Panc1 (cell line): ENCODE data around the gene EYS. TPM values are rescaled to one million over a fixed set of nuclear protein-coding genes. Genes with fewer than 3 reads are reported as not detected.

Experiments
- ATAC-seq: fragments of 200-7000 bp; cut with Tn5 transposase; 2 replicates; pipeline ENCODE4 v1.9.1; 2020; ENCODE audit warnings: mild to moderate bottlenecking, moderate library complexity
- BruUV-seq: library from RNA; stranded (reverse); fragments of 400-500 nt; replicated peaks from 2 replicates; lab custom pipeline; 2021; lab: Mats Ljungman, UMichigan
- CTCF ChIA-PET: fragments of 300-600 bp; sonication (Branson Sonifier 250); formaldehyde crosslinking; loops from one replicate; lab custom pipeline; 2022; ENCODE audit warnings: antibody characterized with exemption; lab: Charles Lee
- POLR2A ChIA-PET: fragments of 300-600 bp; sonication (Branson Sonifier 250); formaldehyde crosslinking; loops from one replicate; lab custom pipeline; 2022; ENCODE audit warnings: antibody characterized with exemption; lab: Charles Lee
- DNase-seq: peaks from one replicate; pipeline ENCODE4 v3.0.0-alpha.2; 2010; ENCODE audit warnings: low read depth, low spot score
- H3K27ac ChIP-seq: 2 replicates; pipeline ENCODE4 v1.5.1; 2011; ENCODE audit warnings: mild to moderate bottlenecking, low read length, inconsistent platforms
- H3K27me3 ChIP-seq: fragments of 200-500 bp; sonication (Bioruptor generic); 2 replicates; pipeline ENCODE4 v1.6.0; 2014; ENCODE audit warnings: low read length, inconsistent platforms; ENCODE audit not compliant: control insufficient read depth, insufficient read depth
- H3K36me3 ChIP-seq: fragments of 200-500 bp; sonication (Bioruptor generic); 2 replicates; pipeline ENCODE4 v1.5.1; 2014; ENCODE audit warnings: inconsistent platforms, mild to moderate bottlenecking, low read length, moderate library complexity; ENCODE audit not compliant: control insufficient read depth, insufficient read depth
- H3K4me1 ChIP-seq: 2 replicates; pipeline ENCODE4 v1.5.1; 2011; ENCODE audit warnings: inconsistent platforms, mild to moderate bottlenecking, low read length, moderate library complexity; ENCODE audit not compliant: control insufficient read depth, insufficient read depth
- H3K4me3 ChIP-seq, 2 experiments: 2 replicates each; pipeline ENCODE4 v1.5.1; 2011 to 2012; ENCODE audit warnings: low read depth in 2 of 2, low read length in 2 of 2, mild to moderate bottlenecking in 2 of 2, inconsistent platforms in 1 of 2, moderate library complexity in 1 of 2
- H3K9me3 ChIP-seq: fragments of 200-500 bp; sonication (Bioruptor generic); 2 replicates; pipeline ENCODE4 v1.5.1; 2014; ENCODE audit warnings: low read depth, mild to moderate bottlenecking, inconsistent platforms, low read length, moderate library complexity; ENCODE audit not compliant: control insufficient read depth, insufficient read depth
- CTCF ChIP-seq: fragments of 450-650 bp; IDR thresholded peaks from 2 replicates; pipeline ENCODE4 v1.5.1; 2017; ENCODE audit warnings: mild to moderate bottlenecking
- POLR2AphosphoS5 ChIP-seq: IDR thresholded peaks from 2 replicates; pipeline ENCODE4 v1.6.1; 2012; ENCODE audit warnings: mild to moderate bottlenecking, low read depth, low read length, moderate library complexity
- REST ChIP-seq, 2 experiments: IDR thresholded peaks; 2 replicates each; pipeline ENCODE4 v1.6.1; 2011 to 2012; ENCODE audit warnings: low read depth in 2 of 2, control low read depth in 1 of 2, low read length in 1 of 2, mild to moderate bottlenecking in 1 of 2, moderate library complexity in 1 of 2; ENCODE audit not compliant: insufficient read depth in 1 of 2
- SIN3A ChIP-seq: IDR thresholded peaks from 2 replicates; pipeline ENCODE4 v1.6.1; 2012; ENCODE audit warnings: low read depth, mild to moderate bottlenecking, low read length, moderate library complexity, borderline replicate concordance; ENCODE audit not compliant: insufficient read depth
- TCF7L2 ChIP-seq: IDR thresholded peaks from 2 replicates; pipeline ENCODE4 v1.6.1; 2011; ENCODE audit warnings: mild to moderate bottlenecking, low read depth, low read length, inconsistent platforms
- in situ Hi-C: cut with HindIII; loops from 2 replicates; pipeline ENCODE4 v1.10.0; 2016; ENCODE audit warnings: low sequenced_read_pairs, low pct_unique_long_range_greater_than_20kb
- intact Hi-C: fragments of 100-400 bp; cut with micrococcal nuclease; formaldehyde crosslinking; loops from one replicate; pipeline ENCODE4 v1.10.0; 2022; ENCODE audit not compliant: unreplicated experiment
- total RNA-seq: library from RNA; stranded (reverse); gene quantifications from one replicate; pipeline ENCODE4 v1.2.1, GENCODE V29; 2021; ENCODE audit not compliant: unreplicated experiment

EYS gene
- total RNA-seq, 1 experiment from 2014 or later, result not detected

GRCh38 chr6:64224819-64225218 lies 1482.2 kb downstream of the EYS start:
- Histone ChIP-seq H3K9me3 (no peaks in the 10 kb centered on the region), H3K36me3 (no peaks in the 10 kb centered on the region), H3K4me3 (no peak overlapping the region), H3K4me1 (no peaks in the 10 kb centered on the region), H3K27ac (no peak overlapping the region), H3K27me3 (no peaks in the 10 kb centered on the region)
- no TSS peak for BruUV-seq
- ChIA-PET POLR2A (no interaction called here), CTCF (no interaction called here)
- in situ Hi-C loops, result no loop called here
- intact Hi-C loops, result no loop called here
- ATAC-seq (no peak), DNase-seq (no peak)
- TF ChIP-seq TCF7L2 (no peak), POLR2AphosphoS5 (no peak)

GRCh38 chr6:64221776-64222175 lies 1485.2 kb downstream of the EYS start:
- CTCF ChIA-PET, result no interaction called here
- TF ChIP-seq REST (IDR thresholded peaks at IDR 0.05; ENCODE audit: insufficient read depth in 1 of 2, low read depth in 2 of 2, low read length in 1 of 2), result no peak
- TF ChIP-seq SIN3A, result no peak
- no peak for TF ChIP-seq CTCF
- TF ChIP-seq TCF7L2, result no peak
- no peak for TF ChIP-seq POLR2AphosphoS5
- no peak overlapping the region for H3K27ac ChIP-seq
- POLR2A ChIA-PET, result no interaction called here
- no peaks in the 10 kb centered on the region for H3K36me3 ChIP-seq
- DNase-seq (no peak), ATAC-seq (no peak)
- no peaks in the 10 kb centered on the region for H3K4me1 ChIP-seq
- H3K27me3 ChIP-seq, result no peaks in the 10 kb centered on the region
- intact Hi-C loops, result no loop called here
- BruUV-seq, result no TSS peak
- no peaks in the 10 kb centered on the region for H3K9me3 ChIP-seq
- in situ Hi-C loops, result no loop called here
- no peak overlapping the region for H3K4me3 ChIP-seq

GRCh38 chr6:64220801-64221200 lies 1486.2 kb downstream of the EYS start:
- H3K4me1 ChIP-seq, result no peaks in the 10 kb centered on the region
- DNase-seq (no peak), ATAC-seq (no peak)
- H3K36me3 ChIP-seq, result no peaks in the 10 kb centered on the region
- POLR2A ChIA-PET, result no interaction called here
- CTCF ChIA-PET, result no interaction called here
- no peaks in the 10 kb centered on the region for H3K9me3 ChIP-seq
- H3K27ac ChIP-seq, result no peak overlapping the region
- intact Hi-C loops, result no loop called here
- H3K4me3 ChIP-seq, result no peak overlapping the region
- BruUV-seq, result no TSS peak
- TF ChIP-seq CTCF, result no peak
- no peak for TF ChIP-seq REST (IDR thresholded peaks at IDR 0.05; ENCODE audit: insufficient read depth in 1 of 2, low read depth in 2 of 2, low read length in 1 of 2)
- no peak for TF ChIP-seq SIN3A
- no peak for TF ChIP-seq TCF7L2
- TF ChIP-seq POLR2AphosphoS5, result no peak
- no peaks in the 10 kb centered on the region for H3K27me3 ChIP-seq
- in situ Hi-C loops, result no loop called here
